Testis (tissue), 2 donors: ENCODE measurements around the gene SND1.

ENCODE experiments used
- CTCF ChIP-seq, 3 experiments: fragments of 450-650 bp in 2 of 3; fragments of 200-600 bp in 1 of 3; sonication (generic) in 1 of 3; IDR thresholded peaks; one replicate each; pipeline ENCODE4 v1.5.1; 2016 to 2019; ENCODE audit warnings: antibody characterized with exemption in 3 of 3, mild to moderate bottlenecking in 2 of 3, moderate library complexity in 1 of 3
- POLR2A ChIP-seq: fragments of 450-650 bp; IDR thresholded peaks from one replicate; pipeline ENCODE4 v1.6.1; 2017; ENCODE audit warnings: antibody characterized with exemption, mild to moderate bottlenecking, moderate library complexity

- TF ChIP-seq CTCF (IDR thresholded peaks at IDR 0.05) (no peak), POLR2A (no peak)
Observed at GRCh38 chr7:128071801-128072200, 419.8 kb downstream of the SND1 start.
